ENCODE results near the gene FBXO33. TPM values are rescaled to one million over a fixed set of nuclear protein-coding genes. Genes with fewer than 3 reads are reported as not detected.

Gene FBXO33
- total and polyA plus RNA-seq, 8 donors, result 3.4 to 30.1 (median 6.9) TPM

DNA sequence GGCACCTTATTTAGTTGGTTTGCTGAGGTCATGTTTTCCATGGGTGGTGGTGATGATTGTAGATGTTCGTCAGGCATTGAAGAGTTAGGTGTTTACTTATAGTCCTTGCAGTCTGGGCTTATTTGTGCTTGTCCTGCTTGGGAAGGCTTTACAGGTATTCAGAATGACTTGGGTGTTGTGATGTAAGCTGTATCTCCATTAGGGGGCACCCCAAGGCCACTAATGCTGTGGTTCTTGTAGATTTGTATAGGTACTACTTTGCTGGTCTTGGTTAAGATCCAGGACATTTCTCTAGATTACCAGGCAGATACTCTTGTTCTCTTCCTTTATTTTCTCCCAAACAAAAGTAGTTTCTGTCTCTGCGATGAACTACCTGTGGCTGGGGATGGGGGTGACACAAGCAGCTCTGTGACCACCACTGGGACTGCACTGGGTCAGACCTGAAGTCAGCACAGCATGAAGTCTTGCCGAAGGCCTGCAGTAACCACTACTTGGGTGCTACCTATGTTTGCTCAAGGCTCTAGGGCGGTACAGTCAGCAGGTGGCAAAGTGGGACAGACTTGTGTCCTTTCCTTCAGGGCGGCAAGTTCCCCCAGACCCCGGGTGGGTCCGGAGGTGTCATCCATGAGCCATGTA lies 35.8 kb upstream of the FBXO33 start:
- Histone ChIP-seq H3K4me3 (no peak overlapping the region), H3K36me3 (peaks cover 0 to 5% (median 0%) of the 10 kb centered on the region in 4 donors), H3K27me3 (no peaks in the 10 kb centered on the region), H3K27ac (no peak overlapping the region), H3K9me3 (no peaks in the 10 kb centered on the region), H3K4me1 (no peaks in the 10 kb centered on the region)
- peak in 1 of 2 donors; percentile 24 for DNase-seq
- TF ChIP-seq POLR2A (IDR thresholded peaks at IDR 0.05) (no peak), EP300 (IDR thresholded peaks at IDR 0.05) (no peak), POLR2AphosphoS5 (IDR thresholded peaks at IDR 0.05) (no peak)
- TF ChIP-seq, protein P1, sequence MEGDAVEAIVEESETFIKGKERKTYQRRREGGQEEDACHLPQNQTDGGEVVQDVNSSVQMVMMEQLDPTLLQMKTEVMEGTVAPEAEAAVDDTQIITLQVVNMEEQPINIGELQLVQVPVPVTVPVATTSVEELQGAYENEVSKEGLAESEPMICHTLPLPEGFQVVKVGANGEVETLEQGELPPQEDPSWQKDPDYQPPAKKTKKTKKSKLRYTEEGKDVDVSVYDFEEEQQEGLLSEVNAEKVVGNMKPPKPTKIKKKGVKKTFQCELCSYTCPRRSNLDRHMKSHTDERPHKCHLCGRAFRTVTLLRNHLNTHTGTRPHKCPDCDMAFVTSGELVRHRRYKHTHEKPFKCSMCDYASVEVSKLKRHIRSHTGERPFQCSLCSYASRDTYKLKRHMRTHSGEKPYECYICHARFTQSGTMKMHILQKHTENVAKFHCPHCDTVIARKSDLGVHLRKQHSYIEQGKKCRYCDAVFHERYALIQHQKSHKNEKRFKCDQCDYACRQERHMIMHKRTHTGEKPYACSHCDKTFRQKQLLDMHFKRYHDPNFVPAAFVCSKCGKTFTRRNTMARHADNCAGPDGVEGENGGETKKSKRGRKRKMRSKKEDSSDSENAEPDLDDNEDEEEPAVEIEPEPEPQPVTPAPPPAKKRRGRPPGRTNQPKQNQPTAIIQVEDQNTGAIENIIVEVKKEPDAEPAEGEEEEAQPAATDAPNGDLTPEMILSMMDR (IDR thresholded peaks at IDR 0.05), result no peak
- WGBS, 5 donors, result 69 to 85% (median 83%) methylated on average over 6 to 7 of the region's 7 CpGs
- intact Hi-C loops (cut with DNase I; ENCODE audit: low total_unique reads), result no loop called here

GRCh38 chr14:39459795-39460478 lies 27.7 kb upstream of the FBXO33 start:
- DNase-seq, result no peak
- Histone ChIP-seq H3K4me3 (no peak overlapping the region), H3K9me3 (no peaks in the 10 kb centered on the region), H3K27ac (no peak overlapping the region), H3K36me3 (no peaks in the 10 kb centered on the region), H3K4me1 (no peaks in the 10 kb centered on the region), H3K27me3 (no peaks in the 10 kb centered on the region)
- WGBS, 5 donors, result 71 to 94% (median 85%) methylated on average over 1 of the region's 1 CpG
- intact Hi-C loops (cut with DNase I; ENCODE audit: low total_unique reads), result no loop called here
- no peak for TF ChIP-seq POLR2AphosphoS5 (IDR thresholded peaks at IDR 0.05)

GRCh38 chr14:39456702-39457250 lies 24.5 kb upstream of the FBXO33 start:
- Histone ChIP-seq H3K36me3 (no peaks in the 10 kb centered on the region), H3K4me3 (no peak overlapping the region), H3K9me3 (no peaks in the 10 kb centered on the region), H3K27ac (no peak overlapping the region), H3K4me1 (no peaks in the 10 kb centered on the region), H3K27me3 (no peaks in the 10 kb centered on the region)
- intact Hi-C loops (cut with DNase I; ENCODE audit: low total_unique reads), result no loop called here
- TF ChIP-seq EP300 (IDR thresholded peaks at IDR 0.05) (no peak), POLR2A (IDR thresholded peaks at IDR 0.05) (no peak), POLR2AphosphoS5 (IDR thresholded peaks at IDR 0.05) (no peak)
- TF ChIP-seq, protein P1 (IDR thresholded peaks at IDR 0.05), result no peak
- DNase-seq, result no peak

GRCh38 chr14:39454906-39455539 lies 22.8 kb upstream of the FBXO33 start:
- Histone ChIP-seq H3K27me3 (no peaks in the 10 kb centered on the region), H3K36me3 (no peaks in the 10 kb centered on the region), H3K4me3 (no peak overlapping the region), H3K27ac (no peak overlapping the region), H3K9me3 (no peaks in the 10 kb centered on the region), H3K4me1 (no peaks in the 10 kb centered on the region)
- TF ChIP-seq POLR2AphosphoS5 (IDR thresholded peaks at IDR 0.05), result no peak
- no peak for TF ChIP-seq EP300 (IDR thresholded peaks at IDR 0.05)
- TF ChIP-seq POLR2A (IDR thresholded peaks at IDR 0.05), result no peak
- TF ChIP-seq, protein P1 (IDR thresholded peaks at IDR 0.05), result no peak
- 36 to 71% (median 48%) methylated on average over 2 of the region's 2 CpGs for WGBS, 5 donors
- no peak for DNase-seq
- intact Hi-C loops (cut with DNase I; ENCODE audit: low total_unique reads), result no loop called here
